ENCODE data around the gene CRACR2A. TPM values are rescaled to one million over a fixed set of nuclear protein-coding genes. Genes with fewer than 3 reads are reported as not detected.

Gene CRACR2A
- total RNA-seq, 1 experiment from 2014 or later: not detected

- H4K20me1 ChIP-seq (ENCODE audit: low read length): no peaks in the 10 kb centered on the region
- no peaks in the 10 kb centered on the region for H3K79me2 ChIP-seq (ENCODE audit: low read length)
- no peak overlapping the region for H3K4me3 ChIP-seq (ENCODE audit: low read length)
- H2AFZ ChIP-seq (ENCODE audit: low read length): no peak overlapping the region
- DNase-seq: no peak
- TF ChIP-seq EZH2phosphoT487 (IDR thresholded peaks at IDR 0.05; ENCODE audit: borderline replicate concordance, low read length) (no peak), CTCF (conservative IDR thresholded peaks at IDR 0.05; ENCODE audit: low read depth, low read length) (no peak), EZH2 (IDR thresholded peaks at IDR 0.05; ENCODE audit: low read length, unreplicated experiment) (no peak)
- H3K4me2 ChIP-seq (ENCODE audit: low read length): no peak overlapping the region
- H3K27me3 ChIP-seq (ENCODE audit: low read length): peaks cover 9% of the 10 kb centered on the region; the same call in 1 of the 2 replicates
- no TSS peak for BruUV-seq (replicated peaks)
- H3K27ac ChIP-seq (ENCODE audit: low read length): no peak overlapping the region
- H3K4me1 ChIP-seq (ENCODE audit: insufficient read depth, low read length): 0 out of 2 replicates have a peak, but pooled peaks cover 6% of the 10 kb centered on the region
- ATAC-seq: no peak; the same call in 1 of the 2 replicates
- no peaks in the 10 kb centered on the region for H3F3A ChIP-seq (ENCODE audit: low read length, unreplicated experiment)
- no peak overlapping the region for H3K9ac ChIP-seq (ENCODE audit: low read length)
- intact Hi-C loops (cut with micrococcal nuclease): no loop called here
- ChIA-PET POLR2A (ENCODE audit: unreplicated experiment) (no interaction called here), CTCF (no interaction called here)
- H3K9me2 ChIP-seq (replicated peaks; ENCODE audit: low read length): no peaks in the 10 kb centered on the region
- H3K9me3 ChIP-seq (ENCODE audit: low read length): no peaks in the 10 kb centered on the region
- H3K36me3 ChIP-seq (ENCODE audit: low read depth, low read length): no peaks in the 10 kb centered on the region
Measured at GRCh38 chr12:3795492-3796133, 42.7 kb upstream of the CRACR2A start.

GRCh38 chr12:3795066-3795465 is 42.2 kb upstream of the CRACR2A start:
- Histone ChIP-seq H3K4me2 (ENCODE audit: low read length) (no peak overlapping the region), H3K9me2 (replicated peaks; ENCODE audit: low read length) (no peaks in the 10 kb centered on the region), H4K20me1 (ENCODE audit: low read length) (no peaks in the 10 kb centered on the region), H3K9ac (ENCODE audit: low read length) (no peak overlapping the region), H2AFZ (ENCODE audit: low read length) (no peak overlapping the region), H3F3A (ENCODE audit: low read length, unreplicated experiment) (no peaks in the 10 kb centered on the region), H3K36me3 (ENCODE audit: low read depth, low read length) (no peaks in the 10 kb centered on the region), H3K9me3 (ENCODE audit: low read length) (no peaks in the 10 kb centered on the region), H3K4me1 (ENCODE audit: insufficient read depth, low read length) (0 out of 2 replicates have a peak, but pooled peaks cover 6% of the 10 kb centered on the region), H3K4me3 (ENCODE audit: low read length) (no peak overlapping the region), H3K79me2 (ENCODE audit: low read length) (no peaks in the 10 kb centered on the region), H3K27ac (ENCODE audit: low read length) (no peak overlapping the region), H3K27me3 (ENCODE audit: low read length) (peaks cover 11% of the 10 kb centered on the region; the same call in 1 of the 2 replicates)
- ChIA-PET POLR2A (ENCODE audit: unreplicated experiment) (no interaction called here), CTCF (no interaction called here)
- intact Hi-C loops (cut with micrococcal nuclease): no loop called here
- no TSS peak for BruUV-seq (replicated peaks)
- no peak for DNase-seq
- TF ChIP-seq CTCF (conservative IDR thresholded peaks at IDR 0.05; ENCODE audit: low read depth, low read length): no peak
- TF ChIP-seq EZH2 (IDR thresholded peaks at IDR 0.05; ENCODE audit: low read length, unreplicated experiment): no peak
- TF ChIP-seq EZH2phosphoT487 (IDR thresholded peaks at IDR 0.05; ENCODE audit: borderline replicate concordance, low read length): no peak
- no peak for ATAC-seq

- Histone ChIP-seq H3K79me2 (ENCODE audit: low read length) (no peaks in the 10 kb centered on the region), H3K4me2 (ENCODE audit: low read length) (no peak overlapping the region), H3K27ac (ENCODE audit: low read length) (no peak overlapping the region), H3K9me3 (ENCODE audit: low read length) (no peaks in the 10 kb centered on the region), H2AFZ (ENCODE audit: low read length) (no peak overlapping the region), H4K20me1 (ENCODE audit: low read length) (no peaks in the 10 kb centered on the region), H3F3A (ENCODE audit: low read length, unreplicated experiment) (no peaks in the 10 kb centered on the region), H3K9me2 (replicated peaks; ENCODE audit: low read length) (no peaks in the 10 kb centered on the region), H3K9ac (ENCODE audit: low read length) (no peak overlapping the region), H3K4me1 (ENCODE audit: insufficient read depth, low read length) (0 out of 2 replicates have a peak, but pooled peaks cover 4% of the 10 kb centered on the region), H3K4me3 (ENCODE audit: low read length) (no peak overlapping the region), H3K36me3 (ENCODE audit: low read depth, low read length) (no peaks in the 10 kb centered on the region), H3K27me3 (ENCODE audit: low read length) (peaks cover 11% of the 10 kb centered on the region; the same call in 1 of the 2 replicates)
- POLR2A ChIA-PET (ENCODE audit: unreplicated experiment): no interaction called here
- DNase-seq: no peak
- no peak for ATAC-seq
- TF ChIP-seq EZH2phosphoT487 (IDR thresholded peaks at IDR 0.05; ENCODE audit: borderline replicate concordance, low read length) (no peak), EZH2 (IDR thresholded peaks at IDR 0.05; ENCODE audit: low read length, unreplicated experiment) (no peak), CTCF (conservative IDR thresholded peaks at IDR 0.05; ENCODE audit: low read depth, low read length) (no peak)
- no TSS peak for BruUV-seq (replicated peaks)
- intact Hi-C loops (cut with micrococcal nuclease): no loop called here
- CTCF ChIA-PET: no interaction called here
Measured at GRCh38 chr12:3792623-3793288, 39.8 kb upstream of the CRACR2A start.
